GM20431 (cell line): ENCODE results near the gene ME3.

ENCODE experiments used
- in situ Hi-C: fragments of 300-500 bp; cut with MseI, MboI; formaldehyde crosslinking; loops from one replicate; pipeline ENCODE4 v1.15.0; 2020; ENCODE audit warnings: low sequenced_read_pairs; ENCODE audit not compliant: unreplicated experiment

Gene ME3

GRCh38 chr11:86625981-86626380, 46.4 kb downstream of the ME3 start:
- in situ Hi-C loops = no loop called here

GRCh38 chr11:86625544-86625943, 46.9 kb downstream of the ME3 start:
- in situ Hi-C loops = no loop called here

GRCh38 chr11:86624366-86624765, 48.0 kb downstream of the ME3 start:
- in situ Hi-C loops = loop anchor here (25.0 kb wide), 1 partner anchor 188 kb away; the partner anchor contains the start of gene PRSS23

GRCh38 chr11:86623736-86624135, 48.7 kb downstream of the ME3 start:
- in situ Hi-C loops = loop anchor here (25.0 kb wide), 1 partner anchor 189 kb away; the partner anchor contains the start of gene PRSS23

GRCh38 chr11:86623041-86623621, 49.3 kb downstream of the ME3 start:
- in situ Hi-C loops = loop anchor here (25.0 kb wide), 1 partner anchor 189 kb away; the partner anchor contains the start of gene PRSS23

GRCh38 chr11:86621854-86622253, 50.6 kb downstream of the ME3 start:
- in situ Hi-C loops = loop anchor here (25.0 kb wide), 1 partner anchor 190 kb away; the partner anchor contains the start of gene PRSS23

- in situ Hi-C loops = loop anchor here (25.0 kb wide), 1 partner anchor 191 kb away; the partner anchor contains the start of gene PRSS23
Observed at GRCh38 chr11:86620891-86621521, 51.4 kb downstream of the ME3 start.

GRCh38 chr11:86619428-86619827, 53.0 kb downstream of the ME3 start:
- in situ Hi-C loops = loop anchor here (25.0 kb wide), 1 partner anchor 193 kb away; the partner anchor contains the start of gene PRSS23

GRCh38 chr11:86617502-86617901, 54.9 kb downstream of the ME3 start:
- in situ Hi-C loops = loop anchor here (25.0 kb wide), 1 partner anchor 195 kb away; the partner anchor contains the start of gene PRSS23

GRCh38 chr11:86615487-86615886, 56.9 kb downstream of the ME3 start:
- in situ Hi-C loops = loop anchor here (25.0 kb wide), 1 partner anchor 197 kb away; the partner anchor contains the start of gene PRSS23

GRCh38 chr11:86610559-86611341, 61.7 kb downstream of the ME3 start:
- in situ Hi-C loops = loop anchor here (25.0 kb wide), 1 partner anchor 202 kb away; the partner anchor contains the start of gene PRSS23

- in situ Hi-C loops = loop anchor here (25.0 kb wide), 1 partner anchor 204 kb away; the partner anchor contains the start of gene PRSS23
Observed at GRCh38 chr11:86608251-86608799, 64.1 kb downstream of the ME3 start.

GRCh38 chr11:86606836-86607481, 65.5 kb downstream of the ME3 start:
- in situ Hi-C loops = loop anchor here (25.0 kb wide), 1 partner anchor 205 kb away; the partner anchor contains the start of gene PRSS23

GRCh38 chr11:86606270-86606835, 66.1 kb downstream of the ME3 start:
- in situ Hi-C loops = loop anchor here (25.0 kb wide), 1 partner anchor 206 kb away; the partner anchor contains the start of gene PRSS23

GRCh38 chr11:86596861-86597586, 75.4 kb downstream of the ME3 start:
- in situ Hi-C loops = no loop called here

- in situ Hi-C loops = no loop called here
Observed at GRCh38 chr11:86595955-86596354, 76.5 kb downstream of the ME3 start.

GRCh38 chr11:86595451-86595850, 77.0 kb downstream of the ME3 start:
- in situ Hi-C loops = no loop called here

GRCh38 chr11:86594746-86595145, 77.7 kb downstream of the ME3 start:
- in situ Hi-C loops = no loop called here
